Urothelium cell line (cell line): ENCODE measurements around the gene TMEFF2.

Source experiments
- DNase-seq: peaks from one replicate; pipeline ENCODE4 v3.0.0; 2011; ENCODE audit warnings: low spot score, mixed read lengths
- FAIRE-seq: peaks from 2 replicates; lab custom pipeline; 2011; peaks lifted over from hg19 to GRCh38; lab: Jason Lieb, UNC

TMEFF2 gene

DNA sequence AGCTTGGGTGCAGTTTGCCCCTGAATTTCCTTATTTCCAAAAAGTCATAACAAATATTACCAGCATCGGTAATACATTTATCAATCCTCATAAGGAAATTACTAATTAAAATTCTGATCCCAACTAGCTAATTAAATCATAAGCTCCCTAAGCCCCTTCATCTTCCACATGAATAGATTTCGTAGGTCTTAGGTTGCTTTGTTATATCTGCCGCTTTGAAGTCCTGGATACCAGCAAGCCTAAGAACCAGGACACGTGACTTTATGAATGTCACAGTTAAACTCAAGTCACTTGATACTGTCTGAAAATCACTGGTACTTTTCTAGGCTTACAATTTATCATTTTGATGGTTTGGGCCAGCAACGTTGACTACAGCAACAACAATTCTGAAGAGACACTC lies 213.0 kb downstream of the TMEFF2 start:
- FAIRE-seq (no peak), DNase-seq (no peak)

DNA sequence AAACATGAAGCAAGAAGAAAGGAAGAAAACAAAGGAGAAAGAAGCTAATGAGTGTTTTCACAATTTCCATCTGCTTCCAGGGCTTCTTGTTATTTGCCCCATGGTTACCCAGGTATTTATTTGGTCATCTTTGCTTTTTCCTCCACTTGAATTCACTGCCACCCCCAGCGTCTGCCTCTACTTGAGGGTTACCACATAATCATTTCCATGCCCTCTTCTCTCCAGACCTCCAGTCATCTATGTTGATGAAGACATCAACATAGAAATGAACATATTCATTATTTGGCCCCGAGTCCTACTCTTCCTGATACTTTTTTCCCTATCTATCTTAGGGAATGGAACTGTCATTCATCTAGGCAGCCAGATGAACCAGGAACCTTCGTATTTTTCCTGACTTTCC lies 214.2 kb downstream of the TMEFF2 start:
- FAIRE-seq = no peak
- no peak for DNase-seq

- no peak for DNase-seq
- FAIRE-seq = no peak
Measured at GRCh38 chr2:191979221-191979730, 215.5 kb downstream of the TMEFF2 start.

DNA sequence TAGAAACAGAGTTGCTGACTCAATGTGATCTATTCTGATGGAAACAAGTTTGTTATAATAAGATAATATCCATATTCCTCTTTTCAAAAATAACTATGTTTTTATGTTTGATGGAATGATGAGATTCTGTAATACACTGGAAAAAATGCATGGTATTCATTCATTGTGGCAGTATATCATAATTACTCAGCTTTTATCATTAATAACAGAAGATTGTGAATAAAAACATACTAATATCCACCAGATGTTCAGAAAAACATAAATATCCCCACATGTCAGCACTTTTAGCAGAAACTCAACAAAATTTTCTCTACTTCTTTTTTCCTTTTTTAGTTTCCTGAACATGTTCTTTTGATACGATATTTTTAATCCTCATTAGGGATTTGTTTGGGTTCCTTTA lies 217.0 kb downstream of the TMEFF2 start:
- DNase-seq (no peak), FAIRE-seq (no peak)

- no peak for FAIRE-seq
Measured at GRCh38 chr2:191976436-191976835, 218.3 kb downstream of the TMEFF2 start.

DNA sequence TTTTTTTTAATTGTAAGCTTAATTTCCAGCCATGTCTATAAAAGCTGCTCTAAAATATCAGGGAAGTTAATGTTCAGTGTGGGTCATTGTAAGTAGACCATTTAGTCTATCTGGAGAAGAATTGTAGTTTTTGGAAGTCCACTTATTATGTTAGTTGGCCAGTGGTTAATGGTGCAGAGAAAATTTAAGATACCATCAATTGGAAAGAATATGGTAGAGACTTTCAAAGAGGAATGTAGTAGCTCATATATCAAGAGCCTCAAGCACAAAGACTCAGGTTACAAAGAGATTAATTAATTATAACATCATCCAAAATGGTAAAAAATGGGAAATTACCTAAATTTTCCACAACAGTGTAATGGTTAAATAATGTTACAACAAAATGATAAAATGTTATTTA lies 220.1 kb downstream of the TMEFF2 start:
- DNase-seq = no peak
- FAIRE-seq = no peak

More at GRCh38 chr2:191976436-191976835, 218.3 kb downstream of the TMEFF2 start:
- no peak for DNase-seq

- no peak for FAIRE-seq
- no peak for DNase-seq
Measured at GRCh38 chr2:191970867-191971266, 223.9 kb downstream of the TMEFF2 start.

DNA sequence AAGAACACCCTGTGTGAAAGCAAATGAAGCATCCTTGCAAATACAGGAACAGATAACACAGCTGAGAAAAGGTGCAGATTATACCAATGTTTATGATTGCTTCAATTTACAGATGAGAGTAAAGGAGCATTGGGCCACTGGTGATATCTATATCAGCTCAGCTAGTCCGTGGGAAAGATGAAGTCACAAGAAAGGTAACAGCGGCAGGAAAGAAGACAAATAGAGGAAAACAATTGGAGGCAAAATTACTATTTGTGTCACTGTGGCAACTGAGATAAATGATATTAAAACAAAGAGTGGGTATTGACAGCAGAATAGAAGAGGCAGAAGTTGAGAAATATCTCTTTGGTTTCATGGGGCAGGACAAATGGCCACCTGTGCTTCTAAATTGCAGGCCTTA lies 226.6 kb downstream of the TMEFF2 start:
- no peak for DNase-seq
- no peak for FAIRE-seq

DNA sequence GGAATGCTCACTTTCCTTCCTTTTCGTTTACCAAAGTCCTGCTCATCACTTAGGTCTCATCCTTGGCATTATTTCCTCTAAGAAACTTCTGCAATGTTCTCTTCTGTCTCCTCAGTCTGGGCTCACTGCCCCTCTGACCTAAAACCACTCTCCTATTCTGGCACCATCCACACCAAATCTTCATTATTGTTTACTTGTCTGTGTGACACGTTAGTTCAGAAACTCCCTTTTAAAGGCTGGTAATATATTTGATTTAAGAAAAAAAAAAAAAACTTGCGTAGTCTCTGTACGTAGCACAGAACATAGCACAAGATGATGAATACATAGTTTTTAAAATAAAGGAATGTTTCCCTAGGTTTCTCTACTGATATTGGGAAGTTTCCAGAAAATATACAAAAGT lies 229.0 kb downstream of the TMEFF2 start:
- no peak for DNase-seq
- no peak for FAIRE-seq

GRCh38 chr2:191961556-191961955 lies 233.2 kb downstream of the TMEFF2 start:
- no peak for FAIRE-seq
- DNase-seq = no peak

DNA sequence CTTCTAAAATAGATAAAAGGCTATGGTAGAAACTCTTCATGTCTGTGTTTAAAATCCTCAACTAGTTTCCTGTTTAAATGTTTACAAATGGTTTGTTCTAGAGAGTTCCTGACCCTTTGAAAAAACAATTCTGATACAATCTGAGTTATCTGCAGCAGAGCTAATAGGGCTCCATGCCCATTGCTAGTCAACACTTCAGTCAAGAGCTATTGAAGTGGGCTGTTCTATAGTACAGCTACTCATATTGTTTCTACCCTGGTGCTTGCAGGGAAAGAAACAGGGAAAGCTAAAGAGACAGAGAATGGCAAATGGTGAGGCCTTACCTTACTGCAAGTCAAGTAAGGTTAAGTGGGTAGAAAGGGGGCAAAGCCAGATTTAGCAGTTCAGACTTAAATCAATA lies 235.5 kb downstream of the TMEFF2 start:
- no peak for FAIRE-seq

DNA sequence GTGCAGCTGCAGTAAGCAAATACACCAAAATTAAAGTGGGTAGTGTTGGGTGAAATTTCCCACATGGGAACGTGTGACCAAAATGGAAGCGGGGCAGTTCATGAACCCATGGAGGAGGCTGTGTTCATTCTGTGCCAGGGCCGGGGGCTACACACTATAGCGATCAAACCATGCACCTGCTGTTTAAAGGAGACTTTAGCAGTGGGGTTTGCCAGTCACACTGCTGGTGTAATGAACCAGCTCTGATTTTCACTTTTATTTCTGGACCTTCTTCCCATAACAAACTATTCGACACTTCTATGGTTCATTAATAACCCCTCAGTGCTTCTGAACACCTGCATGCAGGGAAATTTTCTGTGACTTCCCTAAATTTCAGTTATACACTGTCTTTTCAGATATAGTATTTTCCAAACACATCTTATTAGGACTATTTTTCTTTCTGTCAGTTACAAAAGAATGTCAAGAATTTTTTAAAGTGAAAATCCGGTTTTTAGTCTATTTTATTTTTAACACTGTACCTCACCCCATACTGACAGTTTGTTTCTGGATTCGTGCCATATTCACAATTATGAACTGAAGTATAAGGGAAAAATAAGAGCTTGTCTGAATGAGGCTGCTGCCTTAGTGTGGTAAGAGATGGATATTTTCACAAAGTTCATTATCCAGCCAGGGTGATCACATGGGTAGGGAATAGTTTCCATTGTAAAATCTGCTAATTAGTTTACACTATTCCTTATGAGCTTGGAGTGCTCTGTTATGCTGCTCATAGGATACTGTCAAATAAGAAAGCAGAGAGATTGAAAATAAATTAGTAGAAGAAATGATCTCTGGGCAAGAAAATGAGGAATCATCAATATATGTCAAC lies 236.5 kb downstream of the TMEFF2 start:
- no peak for DNase-seq
- no peak for FAIRE-seq

More for the DNA sequence above, 235.5 kb downstream of the TMEFF2 start:
- no peak for DNase-seq

DNA sequence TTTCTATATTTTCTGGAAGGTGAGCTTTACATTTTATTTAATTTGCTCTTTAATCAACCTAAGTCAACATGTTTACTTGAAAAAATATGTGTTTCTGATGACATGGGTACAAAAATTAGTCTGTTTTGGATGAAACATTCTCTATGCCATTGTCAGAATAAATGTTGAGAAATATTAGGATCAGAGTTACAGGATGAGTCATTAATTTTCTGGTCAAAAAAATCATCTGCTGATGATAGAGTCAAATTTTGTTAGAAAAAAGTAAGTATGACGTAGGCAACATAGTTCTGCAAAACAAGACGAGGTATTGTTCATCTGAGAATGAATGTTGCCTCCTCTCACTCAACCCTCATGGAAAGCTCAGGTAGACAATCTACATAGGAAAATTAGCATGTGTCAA lies 240.3 kb downstream of the TMEFF2 start:
- peak; percentile 9 for FAIRE-seq
- DNase-seq = no peak

- DNase-seq (no peak), FAIRE-seq (no peak)
Measured at GRCh38 chr2:191952515-191953270, 242.0 kb downstream of the TMEFF2 start.

- FAIRE-seq (no peak), DNase-seq (no peak)
Measured at GRCh38 chr2:191951832-191952231, 242.9 kb downstream of the TMEFF2 start.

DNA sequence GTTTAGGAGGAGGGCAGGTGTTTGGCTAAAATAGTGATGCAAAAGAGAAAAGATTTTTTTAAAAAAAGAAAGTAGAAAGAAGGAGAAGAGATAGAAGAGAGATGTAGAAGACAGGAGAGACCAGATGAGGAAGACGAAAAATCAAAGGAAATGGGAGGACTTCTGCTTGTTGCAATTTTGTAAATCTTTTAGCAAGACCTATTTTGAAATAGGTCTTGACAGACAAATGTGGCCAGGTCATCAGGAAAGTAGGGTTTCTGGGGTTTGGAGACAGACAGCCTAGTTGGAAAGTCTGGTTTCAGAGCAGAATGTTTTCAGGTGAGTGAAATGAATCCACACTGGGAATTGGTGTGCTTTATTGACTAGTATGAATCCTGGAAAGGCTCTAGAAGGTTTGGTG lies 243.4 kb downstream of the TMEFF2 start:
- no peak for DNase-seq
- FAIRE-seq = no peak

DNA sequence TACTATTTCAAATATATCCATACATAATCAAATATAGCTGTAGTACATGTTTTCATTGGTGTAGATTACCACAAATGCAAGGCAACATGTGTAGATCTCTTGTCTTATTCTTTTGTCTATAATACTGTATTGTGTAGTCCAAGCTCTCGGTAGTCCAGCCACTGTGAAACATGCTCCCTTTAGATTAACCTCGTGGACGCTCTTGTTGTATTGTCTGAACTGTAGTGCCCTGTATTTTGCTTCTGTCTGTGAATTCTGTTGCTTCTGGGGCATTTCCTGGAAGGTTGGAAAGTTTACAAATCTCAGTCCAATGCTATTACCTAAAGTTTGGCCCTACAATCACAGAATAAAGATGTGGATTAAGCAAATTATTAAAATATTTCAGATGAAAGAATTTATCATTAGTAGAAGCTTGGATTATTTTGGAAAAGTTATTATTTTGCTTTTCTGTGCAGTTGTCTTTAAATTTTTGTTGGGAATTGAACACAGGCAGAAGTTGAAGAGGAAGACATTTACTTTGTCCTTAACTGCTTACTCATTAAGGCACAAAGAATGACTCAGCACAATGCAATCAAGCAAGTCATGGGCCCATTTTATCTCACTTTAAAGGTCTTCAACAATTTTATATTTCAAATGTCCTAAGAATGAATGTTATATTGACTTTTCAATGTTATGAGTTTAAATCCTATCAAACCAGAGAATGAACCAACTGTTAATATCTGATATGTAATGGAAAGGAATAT lies 244.4 kb downstream of the TMEFF2 start:
- FAIRE-seq = no peak
- DNase-seq = no peak

- FAIRE-seq (no peak), DNase-seq (no peak)
Measured at GRCh38 chr2:191947235-191947634, 247.5 kb downstream of the TMEFF2 start.

DNA sequence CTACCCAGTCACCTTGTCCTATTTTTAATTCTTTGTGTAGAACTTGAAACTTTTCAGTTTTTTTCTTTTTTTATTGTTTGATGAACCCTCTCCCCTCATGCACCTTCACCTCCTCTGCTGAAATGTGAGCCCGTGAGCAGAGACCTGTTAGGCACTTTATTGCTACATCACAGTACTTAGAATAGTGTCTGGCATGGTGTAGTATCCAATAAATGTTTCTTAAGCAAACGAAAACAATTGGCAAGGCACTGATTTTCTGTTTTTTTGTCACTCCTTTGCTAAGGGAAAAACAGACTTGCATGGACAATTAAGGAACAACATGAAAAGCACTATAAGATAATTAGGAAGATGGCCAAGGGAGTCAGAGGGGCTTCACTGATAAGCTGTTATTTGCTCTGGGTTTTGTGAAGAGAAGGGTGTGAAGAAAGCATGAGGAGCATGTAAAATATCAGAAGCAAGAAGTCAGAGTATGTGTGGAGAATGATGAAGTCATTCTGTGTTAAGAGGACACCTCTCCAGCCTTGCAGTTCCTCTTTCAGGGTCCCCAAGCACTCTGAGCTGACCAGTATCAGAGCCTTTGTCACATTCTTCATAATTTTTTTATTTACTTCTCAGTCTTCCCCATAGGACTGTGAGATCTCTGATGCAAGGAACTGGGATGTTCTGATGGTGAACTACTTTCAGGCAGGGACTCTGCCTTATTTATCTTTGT lies 248.1 kb downstream of the TMEFF2 start:
- no peak for DNase-seq
- FAIRE-seq = no peak

- no peak for FAIRE-seq
- DNase-seq = no peak
Measured at GRCh38 chr2:191945623-191946022, 249.1 kb downstream of the TMEFF2 start.

- FAIRE-seq (no peak), DNase-seq (no peak)
Measured at GRCh38 chr2:191942739-191943103, 252.0 kb downstream of the TMEFF2 start.
